ENCODE results near the gene SFXN1. TPM values are rescaled to one million over a fixed set of nuclear protein-coding genes. Genes with fewer than 3 reads are reported as not detected.

The SFXN1 gene
- total RNA-seq, 1 donor from 2014 or later, result 19.9 TPM

GRCh38 chr5:175464074-175464941, 14.1 kb upstream of the SFXN1 start:
- Histone ChIP-seq H3K36me3 (no peaks in the 10 kb centered on the region), H3K9me3 (no peaks in the 10 kb centered on the region), H3K4me1 (peaks cover 4% of the 10 kb centered on the region), H3K27ac (no peak overlapping the region), H3K4me3 (no peak overlapping the region), H3K27me3 (peaks cover 6% of the 10 kb centered on the region)
- TF ChIP-seq CTCF (IDR thresholded peaks at IDR 0.05), result peak; percentile 69
- intact Hi-C loops (cut with DNase I), result no loop called here
- DNase-seq (no peak), ATAC-seq (peak; percentile 90)

- Histone ChIP-seq H3K36me3 (no peaks in the 10 kb centered on the region), H3K4me3 (no peak overlapping the region), H3K4me1 (peaks cover 4% of the 10 kb centered on the region), H3K9me3 (no peaks in the 10 kb centered on the region), H3K27me3 (peaks cover 6% of the 10 kb centered on the region), H3K27ac (no peak overlapping the region)
- DNase-seq, result no peak
- intact Hi-C loops (cut with DNase I), result no loop called here
- no peak for TF ChIP-seq CTCF (IDR thresholded peaks at IDR 0.05)
- ATAC-seq, result no peak
Measured at GRCh38 chr5:175464942-175465233, 13.5 kb upstream of the SFXN1 start.

GRCh38 chr5:175465282-175465681, 13.1 kb upstream of the SFXN1 start:
- DNase-seq (no peak), ATAC-seq (no peak)
- H3K4me3 ChIP-seq, result no peak overlapping the region
- intact Hi-C loops (cut with DNase I), result no loop called here
- H3K9me3 ChIP-seq, result no peaks in the 10 kb centered on the region
- peaks cover 4% of the 10 kb centered on the region for H3K4me1 ChIP-seq
- H3K27me3 ChIP-seq, result peaks cover 6% of the 10 kb centered on the region
- H3K27ac ChIP-seq, result no peak overlapping the region
- TF ChIP-seq CTCF (IDR thresholded peaks at IDR 0.05), result no peak
- H3K36me3 ChIP-seq, result no peaks in the 10 kb centered on the region

- ATAC-seq (no peak), DNase-seq (no peak)
- H3K9me3 ChIP-seq, result no peaks in the 10 kb centered on the region
- H3K4me1 ChIP-seq, result peaks cover 4% of the 10 kb centered on the region
- intact Hi-C loops (cut with DNase I), result no loop called here
- no peak for TF ChIP-seq CTCF (IDR thresholded peaks at IDR 0.05)
- peaks cover 6% of the 10 kb centered on the region for H3K27me3 ChIP-seq
- no peak overlapping the region for H3K27ac ChIP-seq
- no peaks in the 10 kb centered on the region for H3K36me3 ChIP-seq
- no peak overlapping the region for H3K4me3 ChIP-seq
Measured at GRCh38 chr5:175466700-175467318, 11.6 kb upstream of the SFXN1 start.

- intact Hi-C loops (cut with DNase I), result no loop called here
- no peak for TF ChIP-seq CTCF (IDR thresholded peaks at IDR 0.05)
- Histone ChIP-seq H3K4me3 (no peak overlapping the region), H3K36me3 (no peaks in the 10 kb centered on the region), H3K9me3 (no peaks in the 10 kb centered on the region), H3K27me3 (peaks cover 6% of the 10 kb centered on the region), H3K4me1 (peaks cover 4% of the 10 kb centered on the region), H3K27ac (no peak overlapping the region)
- no peak for ATAC-seq
- DNase-seq, result no peak
Measured at GRCh38 chr5:175467983-175468690, 10.2 kb upstream of the SFXN1 start.

All from upper lobe of right lung (tissue), 1 donor.